ENCODE measurements around the gene TRIP10. TPM values are rescaled to one million over a fixed set of nuclear protein-coding genes. Genes with fewer than 3 reads are reported as not detected.
A peak's percentile ranks its signal among the peaks of the same experiment; 100 is the strongest.

The TRIP10 gene
- total and polyA plus RNA-seq, 2 of the 13 experiments (the other 11 are each of a cell fraction or from before 2014, with no cell fraction given), result 32.5 to 33.2 TPM

GRCh38 chr19:6739390-6739882, at the start of gene TRIP10 (continued):
- TF ChIP-seq RERE (CRISPR knock-in tag; IDR thresholded peaks at IDR 0.05; ENCODE audit: low read depth), result no peak
- no peak for TF ChIP-seq ZNF776 (CRISPR knock-in tag; IDR thresholded peaks at IDR 0.05)

GRCh38 chr19:6690160-6690885, 49.2 kb upstream of the TRIP10 start:
- no peak overlapping the region for H3K27ac ChIP-seq (ENCODE audit: extremely low read length, insufficient read depth, low read length)
- FAIRE-seq (no peak), DNase-seq (ENCODE audit: low spot score) (no peak), ATAC-seq (no peak)
- CTCF ChIA-PET (ENCODE audit: low intra/inter-chr PET ratio, low total read pairs), result no interaction called here
- H3K4me1 ChIP-seq (ENCODE audit: insufficient read depth, low read length), result no peaks in the 10 kb centered on the region
- peaks cover 45 to 87% of the 10 kb centered on the region in 2 experiments for H3K36me3 ChIP-seq (replicated peaks in 1 of 2; ENCODE audit: control insufficient read depth in 1 of 2, insufficient read depth in 2 of 2, low read length in 2 of 2)
- 98% methylated on average over 10 of the region's 11 CpGs for WGBS (ENCODE audit: low lambda C conversion rate)
- H3K4me2 ChIP-seq (ENCODE audit: low read depth, low read length), result no peak overlapping the region
- peaks cover 60% of the 10 kb centered on the region for H4K20me1 ChIP-seq (ENCODE audit: insufficient read depth, low read length)
- intact Hi-C loops (cut with micrococcal nuclease; ENCODE audit: unreplicated experiment), result no loop called here
- POLR2A ChIA-PET, result interaction anchor here (0.7 to 1.4 kb wide), 2 partner anchors 47 to 63 kb away, joined by 3 to 4 read pairs; partner anchors contain the start of gene GPR108
- no peaks in the 10 kb centered on the region for H3K27me3 ChIP-seq (ENCODE audit: control insufficient read depth in 1 of 2, insufficient read depth in 2 of 2, low read length in 2 of 2)
- no peaks in the 10 kb centered on the region for H3K79me2 ChIP-seq (ENCODE audit: insufficient read depth, low read length)
- no peak overlapping the region for H3K4me3 ChIP-seq (replicated peaks in 1 of 3; ENCODE audit: insufficient read depth in 1 of 3, low read depth in 2 of 3, low read length in 3 of 3)
- no peak overlapping the region for H2AFZ ChIP-seq (ENCODE audit: low read length)
- H3K9me3 ChIP-seq (ENCODE audit: low read length), result no peaks in the 10 kb centered on the region
- in situ Hi-C loops (cut with HindIII; ENCODE audit: extremely low pct_ligation_motif_present, low pct_unique_long_range_greater_than_20kb), result no loop called here
- TSS peak; percentile 7 for BruUV-seq (replicated peaks)
- no peak overlapping the region for H3K9ac ChIP-seq (ENCODE audit: insufficient read depth, low read depth, low read length)
- TF ChIP-seq KDM5B (CRISPR knock-in tag; IDR thresholded peaks at IDR 0.05; ENCODE audit: borderline replicate concordance), result no peak
- no peak for TF ChIP-seq ZNF589 (CRISPR knock-in tag; conservative IDR thresholded peaks at IDR 0.05)
- TF ChIP-seq DRAP1 (CRISPR knock-in tag; IDR thresholded peaks at IDR 0.05), result no peak
- TF ChIP-seq BCL3 (CRISPR knock-in tag; IDR thresholded peaks at IDR 0.05), result no peak
- no peak for TF ChIP-seq ZNF512B (CRISPR knock-in tag; IDR thresholded peaks at IDR 0.05; ENCODE audit: borderline replicate concordance)
- TF ChIP-seq POLR2G (IDR thresholded peaks at IDR 0.05; ENCODE audit: low read depth, low read length), result peak; percentile 12; the same call in 1 of the 2 replicates

Measured in HepG2 (cell line).